Heart left ventricle (tissue), 13 donors: ENCODE data around the gene HOXD9.

Experiments
- POLR2A ChIP-seq, 2 donors: fragments of 450-650 bp; IDR thresholded peaks; one replicate each; pipeline ENCODE4 v1.6.1; 2017; ENCODE audit warnings: antibody characterized with exemption in 2 of 2, mild to moderate bottlenecking in 2 of 2, moderate library complexity in 2 of 2
- TF ChIP-seq, protein P1 (sequence below), 12 donors: fragments of 200-600 bp; sonication (generic) in 4 of 12; IDR thresholded peaks; one replicate each; pipeline versions ENCODE4 v1.5.0 to v1.8.0; 2018 to 2022; ENCODE audit warnings: antibody characterized with exemption in 12 of 12, mild to moderate bottlenecking in 5 of 12
- donor health status: ischemic (EF 13 %, LVEDD 7.1; RV severe dilation, severe dysfunction).
- donor health status: DM: no; HTN: yes; CAD: no.
- donor health status: DM: no; HTN: no; CAD: no.
- donor health status: ischemic (EF 25% LVEDD 6.9; RV normal size, moderate dysfunction).
- donor health status: ischemic (EF 25% LVEDD 5.7; RV mildly dilated, moderate dysfunction).
- donor health status: ischemic (EF 35%, LVEDD 5.7; RV mildly dilated, moderate dysfunction).
- donor health status: nonischemic (EF 11% LVEDD 7.7; RV severe dilation, severe dysfunction).
- donor health status: DM: yes; HTN: yes; CAD: no.
- donor health status: PGD.
- donor health status: ischemic (EF 29% LVEDD 5.4; RV normal size, mild dysfunction).
- donor health status: nonischemic (EF 23%, LVEDD 6.1; RV moderate dilation, normal function).

DNA sequence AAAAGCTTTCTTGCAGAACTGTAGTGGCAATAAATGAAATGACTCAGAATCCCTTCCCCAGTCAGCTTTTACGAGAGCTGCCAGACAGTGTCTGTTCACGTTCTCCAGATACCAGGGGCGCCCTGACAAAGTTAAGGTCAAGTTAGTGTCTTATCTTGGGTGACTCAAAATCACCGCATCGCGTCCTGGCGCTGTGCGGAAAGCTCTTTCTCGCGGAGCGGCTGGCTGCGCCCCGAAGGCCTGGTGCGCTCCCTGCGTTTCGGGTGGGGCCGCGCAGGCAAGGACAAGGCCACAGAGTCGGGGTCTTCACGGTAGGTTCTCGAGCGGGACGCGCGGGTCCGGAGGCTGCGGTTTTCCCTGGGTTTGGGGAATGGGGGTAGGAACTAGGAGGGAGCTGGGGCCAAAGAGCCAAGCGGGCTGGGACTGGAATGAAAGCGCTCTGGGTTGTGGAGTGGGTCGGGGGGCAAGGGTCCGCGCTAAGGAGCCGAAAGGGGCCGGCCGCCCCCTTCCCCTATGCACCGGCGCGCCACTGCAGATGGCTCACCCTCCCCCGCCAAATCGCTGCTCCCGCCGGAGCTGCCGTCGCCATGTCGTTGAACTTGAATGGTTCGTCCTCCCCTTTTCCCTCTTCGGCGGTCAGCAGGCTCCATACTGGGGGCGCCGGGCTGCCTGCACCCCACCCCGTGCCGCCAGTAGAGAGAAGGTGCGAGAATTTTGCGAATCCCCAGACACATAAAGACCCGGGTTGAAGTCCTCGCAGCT lies 18.0 kb upstream of the HOXD9 start:
- TF ChIP-seq, protein P1, sequence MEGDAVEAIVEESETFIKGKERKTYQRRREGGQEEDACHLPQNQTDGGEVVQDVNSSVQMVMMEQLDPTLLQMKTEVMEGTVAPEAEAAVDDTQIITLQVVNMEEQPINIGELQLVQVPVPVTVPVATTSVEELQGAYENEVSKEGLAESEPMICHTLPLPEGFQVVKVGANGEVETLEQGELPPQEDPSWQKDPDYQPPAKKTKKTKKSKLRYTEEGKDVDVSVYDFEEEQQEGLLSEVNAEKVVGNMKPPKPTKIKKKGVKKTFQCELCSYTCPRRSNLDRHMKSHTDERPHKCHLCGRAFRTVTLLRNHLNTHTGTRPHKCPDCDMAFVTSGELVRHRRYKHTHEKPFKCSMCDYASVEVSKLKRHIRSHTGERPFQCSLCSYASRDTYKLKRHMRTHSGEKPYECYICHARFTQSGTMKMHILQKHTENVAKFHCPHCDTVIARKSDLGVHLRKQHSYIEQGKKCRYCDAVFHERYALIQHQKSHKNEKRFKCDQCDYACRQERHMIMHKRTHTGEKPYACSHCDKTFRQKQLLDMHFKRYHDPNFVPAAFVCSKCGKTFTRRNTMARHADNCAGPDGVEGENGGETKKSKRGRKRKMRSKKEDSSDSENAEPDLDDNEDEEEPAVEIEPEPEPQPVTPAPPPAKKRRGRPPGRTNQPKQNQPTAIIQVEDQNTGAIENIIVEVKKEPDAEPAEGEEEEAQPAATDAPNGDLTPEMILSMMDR (IDR thresholded peaks at IDR 0.05): no peak
- TF ChIP-seq POLR2A (IDR thresholded peaks at IDR 0.05): no peak
